Bronchial epithelial cell (primary cell): ENCODE data around the gene MRC1. TPM values are rescaled to one million over a fixed set of nuclear protein-coding genes. Genes with fewer than 3 reads are reported as not detected.

Experiments used
- DNase-seq: peaks from one replicate; pipeline ENCODE4 v3.0.0-alpha.2; 2010; ENCODE audit warnings: low read depth
- FAIRE-seq: peaks from 2 replicates; lab custom pipeline; 2011; peaks lifted over from hg19 to GRCh38; lab: Jason Lieb, UNC
- H3K27me3 ChIP-seq: 2 replicates; pipeline ENCODE4 v1.5.1; 2011; ENCODE audit warnings: low read length; ENCODE audit not compliant: control insufficient read depth, insufficient read depth
- H3K36me3 ChIP-seq: 2 replicates; pipeline ENCODE4 v1.5.1; 2011; ENCODE audit warnings: low read length; ENCODE audit not compliant: control insufficient read depth, insufficient read depth
- H3K4me3 ChIP-seq: 2 replicates; pipeline ENCODE4 v1.5.1; 2011; ENCODE audit warnings: mild to moderate bottlenecking, low read depth, low read length, control low read depth
- total RNA-seq: library from RNA; depleted of rRNA; stranded (reverse); fragments of >200 nt; gene quantifications from 2 replicates; pipeline ENCODE4 v1.2.1, GENCODE V29; 2014
- TF ChIP-seq, protein P1 (sequence below): IDR thresholded peaks from 2 replicates; pipeline ENCODE4 v1.5.1; 2011; ENCODE audit warnings: mild to moderate bottlenecking, moderate library complexity, low read length, control low read depth, inconsistent platforms; ENCODE audit not compliant: insufficient read depth, severe bottlenecking

MRC1 gene
- total RNA-seq, 1 donor from 2014 or later = under 0.01 TPM

DNA sequence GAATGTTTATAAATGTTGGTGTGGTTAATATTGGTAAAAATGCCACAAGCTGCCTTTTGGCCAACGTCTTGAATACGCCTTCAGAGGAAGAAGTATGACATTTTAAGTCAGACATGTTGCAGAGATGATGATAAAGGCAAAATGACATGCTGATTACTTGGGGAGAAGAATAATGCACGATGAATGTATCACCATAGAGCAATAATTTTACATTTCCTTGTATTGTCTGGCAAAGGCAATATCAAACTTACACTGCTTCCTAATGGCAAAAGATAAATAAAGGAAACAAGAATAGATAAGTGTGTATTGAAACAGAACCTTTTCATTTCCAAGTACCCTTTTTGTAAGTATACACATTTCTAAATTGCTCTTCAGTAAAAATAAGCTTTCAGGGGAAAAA lies 8.6 kb downstream of the MRC1 start:
- DNase-seq = no peak
- no peak for FAIRE-seq
- TF ChIP-seq, protein P1, sequence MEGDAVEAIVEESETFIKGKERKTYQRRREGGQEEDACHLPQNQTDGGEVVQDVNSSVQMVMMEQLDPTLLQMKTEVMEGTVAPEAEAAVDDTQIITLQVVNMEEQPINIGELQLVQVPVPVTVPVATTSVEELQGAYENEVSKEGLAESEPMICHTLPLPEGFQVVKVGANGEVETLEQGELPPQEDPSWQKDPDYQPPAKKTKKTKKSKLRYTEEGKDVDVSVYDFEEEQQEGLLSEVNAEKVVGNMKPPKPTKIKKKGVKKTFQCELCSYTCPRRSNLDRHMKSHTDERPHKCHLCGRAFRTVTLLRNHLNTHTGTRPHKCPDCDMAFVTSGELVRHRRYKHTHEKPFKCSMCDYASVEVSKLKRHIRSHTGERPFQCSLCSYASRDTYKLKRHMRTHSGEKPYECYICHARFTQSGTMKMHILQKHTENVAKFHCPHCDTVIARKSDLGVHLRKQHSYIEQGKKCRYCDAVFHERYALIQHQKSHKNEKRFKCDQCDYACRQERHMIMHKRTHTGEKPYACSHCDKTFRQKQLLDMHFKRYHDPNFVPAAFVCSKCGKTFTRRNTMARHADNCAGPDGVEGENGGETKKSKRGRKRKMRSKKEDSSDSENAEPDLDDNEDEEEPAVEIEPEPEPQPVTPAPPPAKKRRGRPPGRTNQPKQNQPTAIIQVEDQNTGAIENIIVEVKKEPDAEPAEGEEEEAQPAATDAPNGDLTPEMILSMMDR = no peak
- no peaks in the 10 kb centered on the region for H3K27me3 ChIP-seq
- H3K36me3 ChIP-seq = no peaks in the 10 kb centered on the region
- H3K4me3 ChIP-seq = no peak overlapping the region

DNA sequence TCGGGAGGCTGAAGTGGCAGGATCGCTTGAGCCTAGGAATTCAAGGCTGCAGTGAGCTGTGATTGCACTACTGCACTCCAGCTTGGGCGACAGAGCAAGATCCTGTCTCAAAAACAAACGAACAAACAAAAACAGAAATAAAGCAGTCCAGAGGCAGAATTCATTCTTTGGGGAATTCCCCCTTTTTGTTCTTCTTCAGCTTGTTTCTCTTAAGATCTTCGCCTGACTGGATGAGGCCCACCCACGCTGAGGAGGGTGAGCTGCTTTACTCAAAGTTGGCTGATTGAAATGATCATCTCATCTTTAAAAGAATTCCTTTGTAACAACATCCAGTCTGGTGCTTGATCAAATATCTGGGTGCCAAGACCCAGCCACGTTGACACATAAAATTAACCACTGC lies 10.7 kb downstream of the MRC1 start:
- Histone ChIP-seq H3K36me3 (no peaks in the 10 kb centered on the region), H3K27me3 (no peaks in the 10 kb centered on the region), H3K4me3 (no peak overlapping the region)
- DNase-seq (no peak), FAIRE-seq (no peak)
- TF ChIP-seq, protein P1 = no peak

DNA sequence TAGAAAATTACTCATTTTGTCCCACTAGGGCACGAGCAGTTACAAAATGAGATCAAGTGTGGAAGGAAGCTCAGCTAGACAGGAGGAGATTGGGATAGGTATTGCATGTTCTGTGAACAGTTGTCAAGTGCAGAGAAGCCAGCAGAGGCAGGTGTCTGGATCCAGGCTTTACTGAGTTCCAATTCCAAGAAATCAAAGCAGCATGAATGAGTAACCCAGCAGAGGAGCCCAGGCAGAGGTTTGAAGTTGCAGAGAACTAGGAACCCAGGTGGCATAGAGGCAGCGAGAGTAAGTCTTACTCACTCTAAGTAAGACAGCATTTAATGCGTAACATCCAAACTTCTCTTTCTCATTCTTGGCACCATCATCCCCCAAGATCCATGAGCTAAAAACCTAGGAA lies 11.8 kb downstream of the MRC1 start:
- no peaks in the 10 kb centered on the region for H3K36me3 ChIP-seq

DNA sequence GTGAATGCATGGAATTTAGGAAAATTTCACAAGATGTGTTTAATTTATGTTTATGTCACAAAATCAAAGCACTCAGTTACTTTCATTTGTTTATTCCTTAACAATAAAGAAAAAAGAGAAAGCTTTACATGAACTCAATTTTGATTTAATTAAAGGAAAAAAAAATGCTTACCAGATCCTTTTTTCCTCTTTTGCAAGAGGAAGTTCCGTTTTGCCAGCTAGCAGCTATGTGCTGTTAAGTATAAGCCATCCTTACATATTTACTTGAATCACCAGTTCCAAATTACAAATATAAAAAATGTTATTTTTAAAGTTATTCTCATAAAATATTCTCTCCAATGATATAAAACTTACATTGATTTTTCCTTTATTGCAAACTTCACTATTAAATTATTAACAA lies 12.7 kb downstream of the MRC1 start:
- no peak overlapping the region for H3K4me3 ChIP-seq
- no peaks in the 10 kb centered on the region for H3K36me3 ChIP-seq
- TF ChIP-seq, protein P1 = no peak
- FAIRE-seq (no peak), DNase-seq (no peak)
- no peaks in the 10 kb centered on the region for H3K27me3 ChIP-seq

More for the DNA sequence above, 11.8 kb downstream of the MRC1 start:
- TF ChIP-seq, protein P1 = no peak
- Histone ChIP-seq H3K4me3 (no peak overlapping the region), H3K27me3 (no peaks in the 10 kb centered on the region)
- DNase-seq = no peak
- FAIRE-seq = peak; percentile 40

DNA sequence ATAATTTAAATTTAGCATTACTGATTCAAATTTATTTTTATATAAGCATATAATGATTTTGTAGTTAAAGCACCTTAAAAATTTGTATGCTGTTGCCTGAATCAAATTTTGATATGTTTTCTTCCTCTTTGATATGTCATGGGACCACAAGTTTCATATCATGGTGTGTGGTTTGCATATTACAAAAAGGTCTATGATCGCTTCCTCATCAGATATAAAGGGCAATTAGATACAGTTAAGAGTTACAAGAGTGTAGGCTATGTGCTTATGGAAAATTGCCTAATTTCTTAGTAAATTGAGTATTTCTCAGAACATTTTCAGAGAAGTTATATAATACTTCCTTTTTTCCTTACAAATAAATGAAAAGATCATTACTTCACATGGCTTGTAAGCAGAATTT lies 22.2 kb downstream of the MRC1 start:
- no peaks in the 10 kb centered on the region for H3K27me3 ChIP-seq
- no peak overlapping the region for H3K4me3 ChIP-seq
- FAIRE-seq (no peak), DNase-seq (no peak)
- TF ChIP-seq, protein P1 = no peak
- no peaks in the 10 kb centered on the region for H3K36me3 ChIP-seq

DNA sequence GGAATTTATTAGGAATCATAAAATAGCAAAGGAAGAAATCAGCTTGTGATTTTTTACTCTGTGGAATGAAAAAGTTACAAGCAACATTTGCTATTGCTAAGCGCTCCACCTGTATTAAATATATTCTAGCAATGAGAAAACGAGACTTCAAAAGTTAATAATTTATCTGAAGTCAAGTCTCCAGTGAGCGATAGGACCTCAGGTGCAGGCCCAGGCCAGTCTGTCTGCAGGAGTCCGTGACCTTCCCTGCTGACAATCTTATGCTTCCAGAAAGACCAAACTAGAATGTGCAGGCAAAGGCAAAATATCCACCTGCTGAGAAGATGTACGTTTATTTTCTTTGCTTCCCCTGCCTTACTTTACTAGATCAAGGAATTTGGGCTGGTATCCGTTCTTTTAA lies 22.7 kb downstream of the MRC1 start:
- FAIRE-seq (no peak), DNase-seq (no peak)
- no peaks in the 10 kb centered on the region for H3K36me3 ChIP-seq
- H3K4me3 ChIP-seq = no peak overlapping the region
- H3K27me3 ChIP-seq = no peaks in the 10 kb centered on the region
- TF ChIP-seq, protein P1 = no peak
